ENCODE results near the gene RPL36A. TPM values are rescaled to one million over a fixed set of nuclear protein-coding genes. Genes with fewer than 3 reads are reported as not detected.

RPL36A gene
- polyA plus RNA-seq, 3 donors from 2014 or later, result 753 to 1,251 (median 825) TPM

DNA sequence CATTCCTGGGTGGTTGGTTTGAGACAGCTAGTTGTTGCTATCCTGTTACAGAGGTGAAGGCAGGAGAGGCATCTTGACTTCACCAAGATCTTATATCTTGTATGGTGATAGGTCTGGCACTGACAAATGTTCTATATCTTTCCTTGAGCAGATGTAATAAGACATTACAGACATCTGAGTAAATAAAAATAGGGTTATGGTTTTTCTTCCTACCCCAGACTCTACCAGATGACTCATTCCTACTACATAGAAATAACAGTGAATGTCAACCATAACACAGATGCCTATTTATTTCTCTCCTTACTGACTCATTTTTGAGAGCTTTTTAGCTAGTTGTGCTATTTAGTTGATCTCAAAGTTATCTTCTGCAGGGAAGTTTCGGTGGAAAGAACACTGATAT, 39.1 kb downstream of the RPL36A start:
- H3K4me3 Mint-ChIP-seq, result no peak overlapping the region
- peaks cover 8 to 28% (median 21%) of the 10 kb centered on the region in 3 donors for H3K36me3 Mint-ChIP-seq
- H3K27ac Mint-ChIP-seq, result no peak overlapping the region
- no peaks in the 10 kb centered on the region for H3K4me1 Mint-ChIP-seq
- DNase-seq, result no peak
- peaks cover 0 to 5% (median 3%) of the 10 kb centered on the region in 3 donors for H3K27me3 Mint-ChIP-seq (ENCODE audit: low read depth in 3 of 3)
- H3K9me3 Mint-ChIP-seq, result no peaks in the 10 kb centered on the region

- DNase-seq, result no peak
- H3K27me3 Mint-ChIP-seq (ENCODE audit: low read depth in 3 of 3), result peaks cover 0 to 4% (median 3%) of the 10 kb centered on the region in 3 donors
- peak overlapping the region in 1 of 6 donors; percentile 47 for H3K27ac Mint-ChIP-seq
Measured at GRCh38 chrX:101430457-101431078, 39.8 kb downstream of the RPL36A start.

DNA sequence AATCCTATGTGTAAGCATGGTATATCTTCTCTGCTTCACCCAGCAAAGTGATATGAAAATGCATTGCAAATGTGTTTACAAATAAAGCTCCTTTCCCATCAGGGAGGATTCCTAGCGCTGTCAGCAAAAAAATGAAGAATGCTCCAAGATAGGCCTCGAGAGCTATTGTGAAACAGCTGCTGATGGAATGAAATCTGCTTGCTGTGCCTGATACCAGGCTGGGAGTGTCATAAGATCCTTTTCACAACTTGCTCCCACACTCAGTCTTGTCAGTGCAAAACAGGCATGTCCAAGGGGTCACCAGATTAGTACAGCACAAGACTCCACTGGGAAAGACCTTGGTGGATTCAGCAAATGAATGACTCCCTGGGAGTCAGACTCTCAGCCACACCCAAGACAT, 51.3 kb downstream of the RPL36A start:
- peaks cover 0 to 32% (median 29%) of the 10 kb centered on the region in 3 donors for H3K36me3 Mint-ChIP-seq
- no peak for DNase-seq
- no peak overlapping the region for H3K27ac Mint-ChIP-seq
- H3K4me1 Mint-ChIP-seq, result peaks cover 6 to 10% of the 10 kb centered on the region in 2 donors
- H3K9me3 Mint-ChIP-seq, result no peaks in the 10 kb centered on the region
- no peak overlapping the region for H3K4me3 Mint-ChIP-seq
- H3K27me3 Mint-ChIP-seq (ENCODE audit: low read depth in 3 of 3), result peaks cover 0 to 5% (median 0%) of the 10 kb centered on the region in 3 donors

More at GRCh38 chrX:101430457-101431078, 39.8 kb downstream of the RPL36A start:
- Mint-ChIP-seq H3K9me3 (no peaks in the 10 kb centered on the region), H3K36me3 (peaks cover 8 to 24% (median 19%) of the 10 kb centered on the region in 3 donors), H3K4me1 (no peaks in the 10 kb centered on the region), H3K4me3 (no peak overlapping the region)

Other genes with a start within 250 kb of the RPL36A start
- gene DRP2, start 171.2 kb upstream of the RPL36A start, polyA plus RNA-seq, result under 1 TPM in 2 of 3 donors, not detected in 1; 0.20 to 0.32 TPM
- not detected for gene TAF7L, start 99.7 kb upstream of the RPL36A start, polyA plus RNA-seq
- 10 to 100 TPM in 1 of 3 donors, 1 to 10 TPM in 2; 3.1 to 10.5 (median 6.4) TPM for gene TIMM8A, start 42.3 kb upstream of the RPL36A start, polyA plus RNA-seq
- 1 to 10 TPM in 1 of 3 donors, under 1 TPM in 2; 0.36 to 3.4 (median 0.91) TPM for gene BTK, start 4.8 kb upstream of the RPL36A start, polyA plus RNA-seq
- 10 to 100 TPM; 19.3 to 23.6 (median 22.7) TPM for gene GLA, start 16.9 kb downstream of the RPL36A start, polyA plus RNA-seq
- 100 to 1,000 TPM in 2 of 3 donors, 10 to 100 TPM in 1; 80.6 to 188 (median 120) TPM for gene HNRNPH2, start 17.2 kb downstream of the RPL36A start, polyA plus RNA-seq
- 1 to 10 TPM in 2 of 3 donors, under 1 TPM in 1; 0.50 to 2.9 (median 1.2) TPM for gene ARMCX4, start 94.4 kb downstream of the RPL36A start, polyA plus RNA-seq
- under 1 TPM in 2 of 3 donors, not detected in 1; 0.14 to 0.21 TPM for gene ARMCX1, start 159.5 kb downstream of the RPL36A start, polyA plus RNA-seq
- 10 to 100 TPM; 38.0 to 58.2 (median 38.5) TPM for gene ARMCX6, start 227.0 kb downstream of the RPL36A start, polyA plus RNA-seq
- gene ARMCX3, start 232.1 kb downstream of the RPL36A start, polyA plus RNA-seq, result 10 to 100 TPM; 12.2 to 26.5 (median 20.6) TPM